AG08396 (cell line): ENCODE measurements around the gene COL6A6.

Experiments
- DNase-seq: peaks from one replicate; pipeline ENCODE4 v3.0.0; 2012; ENCODE audit warnings: low spot score, mixed read lengths

COL6A6 gene, protein sequence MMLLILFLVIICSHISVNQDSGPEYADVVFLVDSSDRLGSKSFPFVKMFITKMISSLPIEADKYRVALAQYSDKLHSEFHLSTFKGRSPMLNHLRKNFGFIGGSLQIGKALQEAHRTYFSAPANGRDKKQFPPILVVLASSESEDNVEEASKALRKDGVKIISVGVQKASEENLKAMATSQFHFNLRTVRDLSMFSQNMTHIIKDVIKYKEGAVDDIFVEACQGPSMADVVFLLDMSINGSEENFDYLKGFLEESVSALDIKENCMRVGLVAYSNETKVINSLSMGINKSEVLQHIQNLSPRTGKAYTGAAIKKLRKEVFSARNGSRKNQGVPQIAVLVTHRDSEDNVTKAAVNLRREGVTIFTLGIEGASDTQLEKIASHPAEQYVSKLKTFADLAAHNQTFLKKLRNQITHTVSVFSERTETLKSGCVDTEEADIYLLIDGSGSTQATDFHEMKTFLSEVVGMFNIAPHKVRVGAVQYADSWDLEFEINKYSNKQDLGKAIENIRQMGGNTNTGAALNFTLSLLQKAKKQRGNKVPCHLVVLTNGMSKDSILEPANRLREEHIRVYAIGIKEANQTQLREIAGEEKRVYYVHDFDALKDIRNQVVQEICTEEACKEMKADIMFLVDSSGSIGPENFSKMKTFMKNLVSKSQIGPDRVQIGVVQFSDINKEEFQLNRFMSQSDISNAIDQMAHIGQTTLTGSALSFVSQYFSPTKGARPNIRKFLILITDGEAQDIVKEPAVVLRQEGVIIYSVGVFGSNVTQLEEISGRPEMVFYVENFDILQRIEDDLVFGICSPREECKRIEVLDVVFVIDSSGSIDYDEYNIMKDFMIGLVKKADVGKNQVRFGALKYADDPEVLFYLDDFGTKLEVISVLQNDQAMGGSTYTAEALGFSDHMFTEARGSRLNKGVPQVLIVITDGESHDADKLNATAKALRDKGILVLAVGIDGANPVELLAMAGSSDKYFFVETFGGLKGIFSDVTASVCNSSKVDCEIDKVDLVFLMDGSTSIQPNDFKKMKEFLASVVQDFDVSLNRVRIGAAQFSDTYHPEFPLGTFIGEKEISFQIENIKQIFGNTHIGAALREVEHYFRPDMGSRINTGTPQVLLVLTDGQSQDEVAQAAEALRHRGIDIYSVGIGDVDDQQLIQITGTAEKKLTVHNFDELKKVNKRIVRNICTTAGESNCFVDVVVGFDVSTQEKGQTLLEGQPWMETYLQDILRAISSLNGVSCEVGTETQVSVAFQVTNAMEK (N-terminal part only)

DNA sequence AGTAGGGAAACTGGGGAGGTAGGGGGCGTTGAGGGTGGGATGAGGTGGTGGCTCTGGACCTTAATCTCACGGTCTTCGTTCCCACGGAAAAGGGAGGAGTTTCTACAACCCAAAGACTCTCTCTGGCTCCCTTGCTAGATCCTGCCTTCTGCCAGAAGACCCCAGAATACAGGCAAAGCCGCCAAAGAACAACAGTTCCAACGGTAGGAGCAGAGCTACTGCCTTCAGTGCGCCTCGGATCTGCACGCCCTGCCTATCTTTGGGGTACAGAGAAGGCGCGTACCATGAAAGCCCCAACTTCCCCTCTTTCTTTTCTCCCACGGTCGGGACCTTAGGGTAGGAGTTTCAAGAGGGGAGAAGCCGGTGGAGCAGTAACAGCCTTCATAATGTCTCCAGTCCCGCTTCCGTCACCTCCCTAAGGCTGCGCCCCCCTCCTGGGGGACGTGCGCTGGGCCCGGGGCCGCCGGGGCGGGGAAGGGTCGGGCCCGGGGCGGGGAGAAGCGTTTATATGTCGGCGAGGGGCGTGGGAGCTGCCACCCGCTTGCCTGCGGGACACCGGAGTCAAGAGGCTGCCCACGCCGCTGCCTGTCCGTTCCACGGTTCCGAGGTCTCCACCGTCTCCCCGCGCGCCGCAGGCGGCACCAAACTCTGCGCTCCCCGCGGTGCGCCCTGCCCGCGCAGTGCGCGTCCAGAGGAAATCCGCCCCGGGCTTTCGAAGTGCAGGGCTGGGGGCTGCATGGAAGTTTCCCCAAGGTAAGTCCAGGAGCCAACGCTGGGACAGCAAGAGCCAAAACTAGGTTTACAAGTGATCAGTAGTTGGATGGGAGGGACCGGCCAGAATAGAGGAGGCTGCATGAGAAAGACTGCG lies at the start of gene COL6A6:
Gene COL6A6, plus strand, starts transcription at position 533 of the 868 bp plus-strand sequence. CDS start 43,188 bp downstream, outside the sequence.
- no peak for DNase-seq

DNA sequence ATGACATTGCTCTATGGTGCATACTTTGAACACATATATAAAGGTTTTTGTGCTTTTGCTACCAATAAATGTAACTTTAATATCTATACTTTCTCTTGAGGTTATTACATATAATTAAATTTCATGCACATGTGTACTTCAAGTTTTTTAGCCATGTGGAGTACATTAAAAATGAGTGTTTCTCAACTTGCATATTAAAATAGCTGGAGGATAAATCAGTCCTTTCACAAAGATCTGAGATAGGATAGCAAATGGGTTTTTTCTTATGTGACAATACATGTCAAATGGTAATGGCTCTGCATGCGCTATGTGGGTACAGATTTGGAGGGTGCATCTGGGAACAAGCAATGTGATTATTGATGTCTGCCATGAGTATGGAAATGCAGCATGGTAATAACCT lies 48.7 kb upstream of the COL6A6 start:
- no peak for DNase-seq

DNA sequence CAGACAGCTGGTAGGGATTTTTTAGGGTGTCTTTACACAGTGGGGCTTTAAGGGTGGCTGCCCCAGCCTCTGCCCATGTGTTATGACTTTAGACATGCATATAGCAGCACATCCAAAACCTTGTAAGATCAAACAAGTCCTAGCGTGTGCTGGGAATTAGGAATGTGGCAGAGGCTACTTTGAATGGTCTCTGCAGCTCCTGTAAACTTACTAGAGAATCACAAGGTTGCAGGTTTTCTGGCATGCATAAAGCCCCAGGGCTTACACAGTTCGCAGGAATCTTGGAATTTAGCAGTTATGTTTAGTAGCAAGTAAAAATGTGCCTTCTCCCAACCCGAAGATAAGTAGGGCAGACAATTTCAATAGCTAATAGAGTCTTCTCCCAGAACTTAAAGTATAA lies 46.9 kb upstream of the COL6A6 start:
- no peak for DNase-seq

DNA sequence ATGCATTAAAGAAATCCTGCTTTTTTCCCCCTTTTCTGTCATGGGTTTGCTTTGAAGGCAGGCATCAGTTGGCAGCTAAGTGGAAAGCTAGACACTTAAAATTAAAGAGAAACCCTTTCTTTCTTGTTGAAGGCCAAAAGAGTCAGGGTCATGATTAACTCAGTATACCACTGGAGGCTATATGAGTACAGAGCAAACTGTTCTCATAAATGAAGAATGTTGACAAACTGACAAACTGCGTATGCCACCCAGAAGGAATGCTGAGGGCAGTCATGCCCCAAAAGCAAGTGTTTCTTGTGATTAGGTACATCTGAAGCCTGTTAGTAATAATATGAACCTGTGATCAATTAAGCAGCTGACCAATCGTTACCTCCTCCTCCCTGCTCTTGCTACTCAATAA lies 43.6 kb upstream of the COL6A6 start:
- DNase-seq: no peak

DNA sequence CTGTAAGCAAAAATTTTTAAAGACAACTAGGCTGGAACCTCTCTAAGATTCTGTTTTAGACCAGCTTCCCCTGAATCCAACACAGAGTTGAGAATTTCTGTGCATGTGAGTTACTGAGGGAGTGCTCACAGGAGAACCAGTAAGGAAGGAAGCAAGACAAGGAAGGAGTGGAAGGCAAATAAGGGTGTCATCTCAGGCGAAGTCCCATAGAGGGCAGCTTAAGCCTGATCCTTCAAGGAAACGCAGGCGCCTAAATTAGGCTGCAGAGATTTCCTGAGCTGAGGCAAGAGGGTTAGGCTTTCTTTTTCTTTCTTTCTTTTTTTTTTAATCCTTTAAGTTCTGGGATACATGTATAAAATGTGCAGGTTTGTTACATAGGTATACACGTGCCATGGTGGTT lies 36.2 kb upstream of the COL6A6 start:
- DNase-seq: peak; percentile 29

DNA sequence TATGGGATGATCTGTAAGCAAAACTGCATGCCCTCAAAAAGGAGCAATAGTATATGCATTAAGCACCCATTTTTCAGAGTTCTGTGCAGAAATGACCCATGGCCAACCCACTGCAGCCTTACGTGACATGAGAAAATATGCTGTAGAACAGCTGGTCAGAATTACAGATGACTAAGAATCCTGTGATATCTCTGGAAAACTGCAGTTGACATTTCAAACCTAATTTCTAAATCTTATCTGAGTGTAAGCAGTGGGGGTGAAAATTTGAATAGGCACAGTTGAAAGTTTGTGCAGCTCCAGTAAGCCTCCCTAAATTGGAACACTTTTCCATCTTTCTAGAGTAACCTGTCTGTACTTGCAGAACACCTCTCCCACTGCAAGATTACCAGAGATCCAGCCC lies 28.7 kb upstream of the COL6A6 start:
- DNase-seq: no peak

DNA sequence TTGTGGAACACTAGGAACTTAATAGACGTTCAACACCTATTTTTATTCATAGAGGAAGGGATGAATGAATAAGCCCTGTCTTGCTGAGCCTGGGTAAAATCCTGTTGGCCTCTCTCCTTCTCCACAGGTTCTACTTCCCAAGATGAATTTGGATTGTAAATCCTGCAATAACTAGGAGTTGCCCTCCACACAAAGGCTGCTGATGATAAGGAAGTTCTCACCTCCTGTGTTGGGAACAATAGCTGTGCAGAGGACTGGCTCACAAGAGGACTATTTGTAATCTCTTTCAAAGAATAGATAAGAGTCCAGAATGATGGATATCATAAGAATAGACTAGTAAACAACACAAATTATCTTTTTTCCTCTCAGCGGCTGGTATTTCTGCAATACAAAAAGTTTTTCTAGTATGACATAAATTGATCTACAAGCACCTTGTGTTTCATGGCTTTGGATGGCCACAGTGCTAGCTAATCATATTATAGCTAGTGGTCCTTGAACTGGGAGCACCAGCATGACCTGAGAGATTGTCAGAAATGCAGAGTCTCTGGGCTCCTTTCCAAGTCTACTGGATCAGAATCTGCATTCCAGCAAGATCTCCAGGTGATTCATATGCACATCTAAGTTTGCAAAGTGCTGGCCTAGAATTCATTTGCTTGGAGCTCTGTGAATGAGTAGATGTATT lies 28.1 kb upstream of the COL6A6 start:
- no peak for DNase-seq

DNA sequence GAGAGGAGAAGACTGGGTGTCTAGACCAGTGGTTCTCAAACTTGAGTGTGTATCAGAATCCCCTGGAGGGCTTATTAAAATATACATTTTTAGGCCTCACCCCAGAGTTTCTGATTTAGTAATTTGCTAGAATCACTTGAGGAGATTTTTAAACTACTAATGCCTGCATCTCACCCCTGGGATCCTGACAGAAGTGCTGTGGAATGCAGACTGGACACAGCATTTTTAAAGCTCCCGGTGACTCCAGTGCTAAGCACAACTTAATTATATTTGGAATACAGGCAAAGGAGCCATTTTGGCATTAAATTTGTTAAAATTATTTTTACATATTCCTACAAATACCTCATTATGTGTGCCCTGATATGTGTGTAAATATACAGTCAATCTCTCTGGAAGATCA lies 26.7 kb upstream of the COL6A6 start:
- no peak for DNase-seq

DNA sequence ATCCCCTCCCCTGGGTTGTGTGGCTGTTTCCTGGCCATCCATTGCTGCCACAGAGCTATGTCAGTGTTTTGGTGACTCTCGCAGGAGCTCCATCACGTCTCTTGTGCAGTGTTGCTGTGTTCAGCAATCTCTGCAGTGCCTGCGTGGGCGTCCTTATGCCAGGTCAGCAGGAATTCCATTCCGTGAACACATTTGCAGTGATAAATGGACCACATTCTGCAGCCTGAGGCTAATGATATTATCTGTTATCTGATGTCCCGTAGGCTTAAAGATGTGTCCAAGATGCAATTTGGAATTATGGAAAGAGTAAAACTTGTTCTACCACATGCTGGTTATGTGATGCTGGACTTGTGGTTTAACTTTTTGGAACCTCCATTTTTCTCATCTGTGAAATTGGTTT lies 25.5 kb upstream of the COL6A6 start:
- DNase-seq: no peak

DNA sequence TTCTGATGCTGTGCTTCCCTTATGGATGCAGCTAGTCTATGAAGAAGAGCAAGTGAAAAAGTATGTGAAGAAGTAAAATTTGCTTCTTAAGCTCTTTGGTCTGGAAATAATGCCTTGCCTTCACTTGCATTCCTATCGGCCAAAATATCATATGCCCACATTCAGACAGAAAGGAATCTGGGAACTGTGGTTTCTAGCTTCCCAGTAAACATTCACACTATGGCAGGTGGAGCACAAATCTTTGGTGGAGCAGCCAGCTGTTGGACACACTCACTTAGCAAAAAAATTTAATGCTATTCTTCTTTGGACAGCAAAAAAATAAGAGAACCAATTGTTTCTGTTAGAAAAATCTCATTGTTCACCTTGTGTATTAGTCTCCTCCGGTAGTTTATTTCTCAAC lies 12.3 kb upstream of the COL6A6 start:
- DNase-seq: no peak

DNA sequence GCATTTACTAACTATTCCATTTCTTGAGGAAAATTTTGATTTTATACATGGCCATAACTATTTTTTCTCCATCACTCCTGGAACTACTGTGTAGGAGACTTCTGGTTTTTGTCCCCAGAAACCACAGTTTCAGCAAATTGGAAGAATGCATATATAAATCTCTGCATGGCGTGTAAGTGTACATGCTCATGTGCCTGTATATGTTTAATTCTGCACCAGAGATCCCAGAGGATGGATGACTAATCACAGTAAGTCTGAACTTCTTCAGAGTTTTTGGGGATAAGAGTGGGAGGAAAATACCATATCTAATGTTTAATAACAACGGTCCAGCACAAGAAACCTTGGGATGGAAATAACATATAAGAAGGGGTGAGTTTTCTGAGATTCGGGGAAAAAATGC lies 10.9 kb upstream of the COL6A6 start:
- DNase-seq: no peak

DNA sequence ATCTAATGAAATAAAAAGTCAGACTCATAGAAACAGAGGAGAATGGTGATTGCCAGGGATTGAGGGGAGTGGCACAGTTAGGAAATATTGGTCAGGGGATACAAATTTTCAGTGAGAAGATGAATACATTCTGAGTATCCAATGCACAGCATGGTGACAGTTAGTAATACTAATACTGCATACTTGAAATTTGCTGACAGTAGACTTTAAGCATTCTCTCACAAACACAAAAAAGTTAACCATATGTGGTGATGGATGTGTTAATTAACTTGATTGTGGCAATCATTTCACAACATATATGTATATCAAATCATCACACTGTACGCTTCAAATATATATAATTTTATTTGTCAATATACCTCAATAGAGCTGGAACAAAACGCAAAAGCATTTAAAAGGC lies 9.2 kb upstream of the COL6A6 start:
- DNase-seq: no peak

DNA sequence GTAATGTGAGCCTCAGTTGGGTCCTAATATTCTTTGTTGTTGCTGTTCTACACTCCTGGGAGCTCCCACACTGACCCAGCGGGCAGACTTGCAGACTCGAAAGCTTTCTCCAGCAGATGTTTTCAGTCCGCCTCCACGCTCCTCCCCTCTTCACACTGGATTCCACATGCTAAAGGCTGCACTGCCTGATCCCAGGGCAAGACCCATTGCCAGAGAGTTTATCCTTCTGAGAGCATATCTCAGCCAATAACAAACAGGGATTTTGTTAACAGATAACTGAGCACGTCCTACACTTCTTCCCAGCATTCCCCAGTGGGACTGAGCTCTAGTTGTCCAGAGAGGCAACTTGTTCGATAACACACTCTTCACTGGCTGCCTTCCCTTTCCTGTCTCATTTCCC lies 8.0 kb upstream of the COL6A6 start:
- DNase-seq: no peak

DNA sequence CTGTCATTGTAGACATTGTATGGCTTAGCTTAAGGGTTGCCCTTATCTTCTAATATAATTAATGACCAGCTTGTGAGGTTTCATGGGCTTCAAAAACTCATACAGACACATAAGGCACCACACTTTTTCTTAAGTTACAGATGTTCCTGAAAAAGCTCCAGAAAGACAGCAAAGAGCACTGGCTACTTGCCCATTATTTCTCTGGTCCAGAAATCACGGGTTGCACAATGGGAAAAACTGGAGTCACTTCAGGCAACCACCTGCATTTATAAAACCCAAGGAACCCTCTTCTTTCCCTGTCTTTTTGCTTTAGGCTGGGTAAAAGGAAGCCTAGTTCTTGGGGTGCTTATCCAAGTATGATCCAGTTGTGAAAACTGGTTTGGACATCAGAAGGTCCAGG lies 2.3 kb upstream of the COL6A6 start:
- no peak for DNase-seq

DNA sequence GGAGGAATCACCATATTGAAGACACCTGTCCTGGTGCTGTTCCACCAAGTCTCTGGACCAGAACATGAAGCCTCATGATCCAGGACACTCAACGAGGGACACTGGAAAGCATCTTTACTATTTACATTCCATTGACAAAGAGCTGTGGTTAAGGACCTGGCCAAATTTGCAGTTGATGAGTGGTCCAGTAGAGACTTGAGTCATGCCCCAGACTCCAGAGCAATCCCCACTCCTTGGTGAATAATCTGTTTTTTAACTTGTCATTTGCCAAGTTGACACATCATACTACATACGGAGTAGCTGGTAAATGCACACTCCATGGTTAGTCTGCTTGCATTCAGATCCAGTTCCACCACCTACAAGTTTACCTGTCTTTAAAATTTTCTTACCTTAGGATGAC lies 1.2 kb upstream of the COL6A6 start:
- DNase-seq: peak; percentile 34

DNA sequence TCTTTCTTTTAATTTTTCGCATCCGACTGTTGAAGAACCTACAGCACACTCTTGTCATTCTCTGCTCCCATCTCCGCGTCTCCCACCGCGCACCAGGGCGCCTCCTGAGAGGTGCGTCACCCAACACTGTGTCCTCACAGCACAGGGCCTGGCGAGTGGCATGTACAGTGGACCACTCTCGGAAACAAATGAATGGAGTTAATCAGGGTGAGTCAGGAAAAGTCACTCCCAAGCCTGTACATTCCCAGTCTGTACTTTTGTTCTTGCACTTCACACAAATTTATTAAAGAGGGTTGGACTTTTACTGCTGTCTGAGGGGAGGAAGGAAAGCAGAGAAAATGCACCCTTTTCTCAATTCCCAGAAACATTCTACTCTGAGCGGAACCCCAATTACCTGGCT lies 625 bp downstream of the COL6A6 start:
- DNase-seq: no peak

DNA sequence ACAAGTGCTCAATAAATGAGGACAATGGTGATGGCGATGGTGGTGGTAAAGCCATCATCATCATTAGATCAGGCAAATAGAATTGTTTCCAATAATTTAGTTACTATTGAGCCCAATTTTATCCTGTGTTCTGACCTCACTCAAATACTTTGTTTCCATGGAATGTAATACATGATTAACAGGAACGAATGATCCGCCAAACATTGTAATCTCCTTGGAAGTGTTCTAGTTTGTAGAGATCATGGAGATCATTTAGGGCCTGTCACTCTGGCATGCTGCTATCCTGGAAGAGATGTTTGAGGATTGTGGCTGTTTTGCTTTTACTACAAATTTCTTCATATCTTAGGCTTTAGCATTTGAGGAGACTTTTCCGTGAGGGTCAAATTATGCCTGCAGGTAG lies 2.8 kb downstream of the COL6A6 start:
- no peak for DNase-seq

DNA sequence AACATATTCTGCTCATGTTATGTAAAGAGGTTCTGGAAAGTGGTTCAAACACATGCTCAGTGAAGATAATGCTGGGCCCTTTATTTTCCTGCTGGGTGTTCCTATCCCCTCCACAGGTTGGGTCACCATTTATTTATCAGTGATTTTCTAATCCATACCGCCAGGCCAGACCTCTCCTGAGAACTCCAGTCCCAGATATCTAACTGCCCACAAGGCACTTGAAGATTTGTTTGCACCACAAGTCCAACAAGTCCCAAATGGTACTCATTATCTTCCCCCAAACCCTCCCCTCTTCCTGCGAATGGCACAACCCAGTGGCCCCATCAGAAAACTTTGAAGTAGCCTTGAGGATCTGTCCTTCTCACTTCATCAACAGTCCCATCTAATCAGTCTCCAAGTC lies 5.4 kb downstream of the COL6A6 start:
- no peak for DNase-seq

DNA sequence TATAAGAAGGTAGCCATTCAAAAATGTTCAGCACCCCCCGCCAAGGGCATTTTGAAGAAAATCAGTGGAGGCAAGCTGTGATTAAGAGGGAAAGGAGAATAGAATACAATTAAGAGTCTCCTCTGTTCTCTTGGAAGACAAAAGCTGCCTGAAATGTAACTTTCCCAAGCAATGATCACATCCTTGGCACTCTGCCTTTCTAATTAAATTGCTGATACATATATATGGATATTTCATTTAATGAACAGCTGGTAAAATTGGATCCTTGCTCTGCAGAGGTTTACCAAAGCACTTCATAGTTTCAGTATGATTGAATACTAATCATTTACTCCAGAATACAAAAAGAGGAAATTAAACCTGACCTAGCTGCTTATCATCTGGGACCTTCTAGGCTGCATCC lies 10.4 kb downstream of the COL6A6 start:
- DNase-seq: no peak

DNA sequence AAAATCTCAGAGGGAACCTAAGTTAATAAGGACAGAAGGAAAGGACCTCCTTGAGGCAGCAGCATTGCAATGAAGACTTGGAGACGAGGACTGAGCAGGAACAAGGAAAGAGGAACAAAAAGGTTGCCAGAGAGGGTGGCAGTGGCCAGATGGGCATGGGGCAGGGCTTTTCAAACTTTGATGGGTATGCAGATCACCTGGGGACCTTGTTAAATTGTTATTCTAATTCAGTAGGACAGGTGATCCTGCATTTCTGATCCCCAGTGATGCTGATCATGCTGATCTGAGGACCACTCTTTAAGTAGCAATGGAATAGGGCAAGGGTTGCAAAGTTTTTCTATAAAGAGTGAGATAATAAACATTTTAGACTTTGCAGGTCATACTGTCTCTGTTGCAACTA lies 11.1 kb downstream of the COL6A6 start:
- DNase-seq: no peak
